GM18517 (cell line): Measurements from ENCODE around the gene HOXC6.

ENCODE experiments used
- ATAC-seq: cut with Tn5 transposase; IDR thresholded peaks from one replicate; pipeline ENCODE4 v1.9.1; 2021; ENCODE audit warnings: mild to moderate bottlenecking, moderate library complexity; ENCODE audit not compliant: unreplicated experiment

The HOXC6 gene

DNA sequence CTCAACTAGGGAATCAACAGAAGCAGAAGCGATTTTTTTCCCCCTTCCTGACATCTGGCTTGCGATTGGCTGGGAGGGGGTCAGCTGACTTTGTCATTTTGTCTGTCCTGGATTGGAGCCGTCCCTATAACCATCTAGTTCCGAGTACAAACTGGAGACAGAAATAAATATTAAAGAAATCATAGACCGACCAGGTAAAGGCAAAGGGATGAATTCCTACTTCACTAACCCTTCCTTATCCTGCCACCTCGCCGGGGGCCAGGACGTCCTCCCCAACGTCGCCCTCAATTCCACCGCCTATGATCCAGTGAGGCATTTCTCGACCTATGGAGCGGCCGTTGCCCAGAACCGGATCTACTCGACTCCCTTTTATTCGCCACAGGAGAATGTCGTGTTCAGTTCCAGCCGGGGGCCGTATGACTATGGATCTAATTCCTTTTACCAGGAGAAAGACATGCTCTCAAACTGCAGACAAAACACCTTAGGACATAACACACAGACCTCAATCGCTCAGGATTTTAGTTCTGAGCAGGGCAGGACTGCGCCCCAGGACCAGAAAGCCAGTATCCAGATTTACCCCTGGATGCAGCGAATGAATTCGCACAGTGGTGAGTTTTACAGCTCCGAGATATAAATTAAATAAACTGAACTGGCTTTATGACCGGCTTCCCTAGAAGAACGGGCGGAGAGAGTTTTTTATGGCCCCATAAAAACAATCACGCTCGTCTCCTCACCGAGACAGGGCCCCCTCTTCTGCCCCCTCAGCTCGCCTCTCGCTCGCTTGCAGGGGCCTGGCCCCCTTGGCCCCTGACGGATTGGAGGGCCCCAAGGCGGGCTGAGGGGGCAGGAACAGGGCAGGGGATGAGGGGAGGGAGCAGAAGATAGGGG lies at the start of gene HOXC6:
Gene HOXC6, plus strand, starts transcription at position 127 of the 888 bp plus-strand sequence. Its CDS starts 82 bp downstream, at position 209.
- no peak for ATAC-seq

DNA sequence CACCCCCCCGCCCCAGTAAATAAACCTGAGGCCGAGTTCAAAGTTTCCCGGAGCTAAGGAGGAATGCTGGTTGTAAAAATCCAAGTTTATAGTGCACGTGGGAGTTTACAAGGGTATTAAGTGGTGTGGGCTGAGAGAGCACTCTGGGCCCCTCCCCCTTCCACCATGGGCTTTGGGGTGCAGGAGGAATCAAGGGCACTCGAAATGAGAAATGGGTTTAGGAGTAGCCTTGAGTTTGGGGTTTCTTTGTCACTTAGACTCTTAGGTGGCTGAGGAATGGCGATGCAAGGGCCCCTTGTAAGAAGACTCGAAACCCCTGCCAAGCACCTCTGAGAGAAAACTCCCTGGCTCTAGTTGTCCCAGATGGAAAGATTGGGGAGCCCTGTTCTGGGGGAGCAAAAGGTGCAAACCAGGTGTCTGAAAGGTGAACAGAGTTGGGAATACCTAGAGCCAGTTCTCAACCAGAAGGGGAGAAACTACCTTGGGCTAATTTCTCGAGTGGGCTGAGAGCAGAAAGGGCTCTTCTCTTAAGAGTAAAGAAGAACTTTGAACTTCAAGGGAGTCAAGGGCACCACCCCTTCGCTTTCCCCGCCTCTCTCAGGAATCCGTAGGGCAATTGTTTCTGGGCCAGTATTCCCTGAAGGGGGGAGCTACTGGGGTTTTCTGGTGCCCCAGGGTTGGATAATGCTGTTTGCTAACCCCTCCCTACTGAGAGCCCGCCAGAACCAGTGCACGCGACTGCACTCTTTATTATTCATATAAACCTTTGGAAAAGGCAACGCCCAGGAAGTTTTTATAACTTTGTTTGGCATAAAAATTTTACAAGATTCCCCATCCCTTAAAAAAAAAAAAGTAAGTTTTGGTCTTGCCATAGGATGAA lies 49.5 kb upstream of the HOXC6 start:
- ATAC-seq = no peak

GRCh38 chr12:53980104-53980801 lies 48.0 kb upstream of the HOXC6 start:
- no peak for ATAC-seq

- ATAC-seq = no peak
These were observed 47.3 kb upstream of the HOXC6 start for GRCh38 chr12:53980802-53981496.

DNA sequence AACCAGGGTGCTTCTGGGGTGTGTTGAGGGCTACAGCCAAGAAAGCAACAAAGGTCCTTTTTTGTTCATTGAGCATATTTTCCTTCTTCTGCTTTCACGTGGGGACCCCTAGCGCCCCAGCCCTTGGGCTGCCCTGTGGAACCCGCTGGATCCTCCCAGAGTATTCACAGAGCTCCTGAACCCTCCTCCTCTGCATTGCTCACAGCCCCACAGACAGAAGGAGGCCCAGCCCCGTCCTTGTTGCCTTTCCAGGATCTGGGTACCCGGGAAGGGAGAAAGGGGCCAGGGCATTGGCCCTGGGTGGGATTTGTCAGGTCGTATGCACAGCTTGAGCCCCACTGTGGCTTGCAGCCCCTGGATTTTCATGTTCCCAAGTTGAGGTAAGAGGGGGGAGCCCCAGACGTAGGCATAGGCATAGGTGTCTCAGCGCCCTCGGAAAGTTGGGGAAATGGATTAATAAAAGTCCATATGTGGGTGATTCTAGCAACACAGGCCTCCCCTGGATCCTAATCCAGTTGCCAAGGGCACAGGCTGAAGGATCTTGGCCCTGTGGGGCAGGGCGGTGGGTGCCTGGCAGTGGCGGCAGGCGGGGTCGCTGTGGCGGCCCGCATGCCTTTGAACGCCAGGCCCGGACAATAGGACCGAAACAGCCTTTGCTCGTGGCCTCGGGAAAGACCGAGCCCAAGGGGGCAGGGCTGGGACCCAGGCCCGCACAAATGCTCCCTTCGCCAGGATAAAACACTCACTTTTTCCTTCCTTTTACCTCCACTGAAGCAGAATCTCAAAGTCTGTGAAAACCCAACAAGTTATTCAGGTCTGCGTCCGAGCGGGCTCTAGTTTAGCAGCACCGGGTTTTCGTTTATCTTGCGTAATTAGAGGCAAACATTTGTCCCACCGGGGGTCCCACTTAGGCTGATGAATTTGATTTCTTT lies 46.3 kb upstream of the HOXC6 start:
- no peak for ATAC-seq

DNA sequence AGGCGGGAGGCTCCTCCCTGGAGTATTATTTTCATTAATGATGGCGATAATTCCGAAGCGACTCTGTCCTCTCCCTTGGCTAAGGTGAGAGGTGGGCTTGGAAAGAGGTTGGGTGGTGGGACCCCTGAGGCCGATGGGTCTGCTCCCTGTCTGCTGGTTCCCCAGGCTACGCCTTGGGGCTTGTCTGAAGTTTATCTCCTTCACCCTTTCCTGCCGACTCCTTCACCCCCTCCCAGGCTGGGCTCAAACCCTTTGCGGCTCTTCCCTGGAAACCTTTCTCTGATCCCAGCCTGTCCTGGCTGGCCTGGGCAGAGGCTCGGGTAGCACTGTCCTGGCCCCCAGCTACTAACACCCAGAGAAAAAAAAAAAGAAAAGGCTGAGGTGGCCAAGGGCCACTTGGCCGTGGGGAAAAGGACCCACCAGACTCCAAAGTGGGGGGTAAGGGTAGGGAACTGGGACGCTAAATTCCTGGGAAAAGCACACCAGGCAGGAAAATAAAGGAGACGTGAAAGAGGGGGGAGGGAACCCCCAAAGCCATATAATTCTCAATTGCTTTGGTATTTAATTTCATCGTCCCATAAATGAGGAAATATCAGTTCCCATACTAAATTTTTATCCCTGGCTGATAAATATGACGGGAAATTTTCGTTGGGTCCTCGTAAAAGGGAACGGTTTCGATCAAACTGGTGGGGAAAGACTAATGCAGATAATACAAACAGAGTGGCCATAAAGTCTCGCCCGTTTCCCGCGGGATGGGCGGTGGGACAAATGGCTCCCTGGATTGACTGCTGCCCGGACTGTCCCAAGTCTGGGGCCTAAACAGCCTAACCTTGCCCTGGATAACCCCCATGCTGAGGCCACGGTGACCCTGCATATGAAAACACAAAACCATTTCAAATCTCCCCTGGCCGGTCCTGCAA lies 45.3 kb upstream of the HOXC6 start:
- no peak for ATAC-seq

DNA sequence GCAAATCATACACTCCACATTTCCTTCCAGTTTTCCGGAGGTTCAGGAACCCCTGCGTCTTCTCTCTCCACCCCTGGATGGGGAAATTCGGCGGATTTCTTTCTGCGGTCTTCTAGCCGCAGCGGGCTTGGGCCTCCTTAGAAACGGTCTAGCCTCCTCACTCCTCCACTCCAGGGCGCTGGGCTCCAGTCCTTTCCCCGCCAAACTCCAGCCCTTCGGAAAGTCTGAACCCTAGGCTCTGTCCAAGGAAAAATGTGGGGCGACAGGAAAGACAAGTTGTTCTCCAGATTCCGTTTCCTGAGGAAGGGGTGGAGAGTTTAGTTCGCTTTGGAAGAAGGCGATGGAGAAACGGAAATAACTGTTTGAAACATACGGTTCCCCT lies 44.7 kb upstream of the HOXC6 start:
- no peak for ATAC-seq

GRCh38 chr12:53983950-53984572 lies 44.2 kb upstream of the HOXC6 start:
- ATAC-seq = no peak

GRCh38 chr12:53984901-53985691 lies 43.1 kb upstream of the HOXC6 start, which contains the start of gene HOXC10:
HOXC10 (plus strand) TSS chr12:53985146; CDS start chr12:53985260, 114 bp downstream.
- ATAC-seq = no peak

DNA sequence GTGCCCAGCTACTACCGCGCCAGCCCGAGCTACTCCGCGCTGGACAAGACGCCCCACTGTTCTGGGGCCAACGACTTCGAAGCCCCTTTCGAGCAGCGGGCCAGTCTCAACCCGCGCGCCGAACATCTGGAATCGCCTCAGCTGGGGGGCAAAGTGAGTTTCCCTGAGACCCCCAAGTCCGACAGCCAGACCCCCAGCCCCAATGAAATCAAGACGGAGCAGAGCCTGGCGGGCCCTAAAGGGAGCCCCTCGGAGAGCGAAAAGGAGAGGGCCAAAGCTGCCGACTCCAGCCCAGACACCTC lies 42.6 kb upstream of the HOXC6 start:
- no peak for ATAC-seq

DNA sequence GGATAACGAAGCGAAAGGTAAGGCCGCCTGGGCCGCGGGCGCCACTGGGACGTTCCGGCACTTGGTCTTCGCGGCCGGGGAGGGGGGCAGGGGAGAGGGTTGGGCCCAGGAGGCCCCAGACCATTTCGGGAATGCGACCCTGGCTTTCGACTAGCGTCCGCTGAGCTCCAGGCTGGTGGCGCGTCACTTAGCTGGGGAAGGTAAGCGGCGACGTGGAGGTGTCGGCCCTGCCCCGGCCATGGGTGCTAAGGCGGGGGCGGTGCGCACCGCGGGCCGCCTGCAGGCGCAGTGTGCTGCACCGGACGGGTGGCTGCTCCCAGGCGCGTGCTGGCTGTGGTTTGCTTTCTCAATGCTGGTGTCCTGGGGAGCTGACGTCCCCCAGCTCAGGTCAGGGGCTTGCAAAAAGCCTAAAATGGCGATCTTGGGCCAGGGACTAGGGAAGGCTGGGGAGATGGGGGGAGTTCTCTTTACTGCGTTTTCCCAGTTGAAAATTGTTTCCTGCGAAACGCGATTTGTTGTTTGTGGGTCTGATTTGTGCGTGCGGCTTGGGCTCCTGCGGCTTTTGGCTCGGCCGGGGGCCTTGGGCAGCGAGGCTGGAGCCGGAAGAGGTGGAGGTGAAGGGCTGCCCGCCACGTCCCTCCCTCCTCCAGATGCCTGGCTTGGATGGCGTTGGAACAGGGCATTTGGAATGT lies 42.1 kb upstream of the HOXC6 start:
- no peak for ATAC-seq

DNA sequence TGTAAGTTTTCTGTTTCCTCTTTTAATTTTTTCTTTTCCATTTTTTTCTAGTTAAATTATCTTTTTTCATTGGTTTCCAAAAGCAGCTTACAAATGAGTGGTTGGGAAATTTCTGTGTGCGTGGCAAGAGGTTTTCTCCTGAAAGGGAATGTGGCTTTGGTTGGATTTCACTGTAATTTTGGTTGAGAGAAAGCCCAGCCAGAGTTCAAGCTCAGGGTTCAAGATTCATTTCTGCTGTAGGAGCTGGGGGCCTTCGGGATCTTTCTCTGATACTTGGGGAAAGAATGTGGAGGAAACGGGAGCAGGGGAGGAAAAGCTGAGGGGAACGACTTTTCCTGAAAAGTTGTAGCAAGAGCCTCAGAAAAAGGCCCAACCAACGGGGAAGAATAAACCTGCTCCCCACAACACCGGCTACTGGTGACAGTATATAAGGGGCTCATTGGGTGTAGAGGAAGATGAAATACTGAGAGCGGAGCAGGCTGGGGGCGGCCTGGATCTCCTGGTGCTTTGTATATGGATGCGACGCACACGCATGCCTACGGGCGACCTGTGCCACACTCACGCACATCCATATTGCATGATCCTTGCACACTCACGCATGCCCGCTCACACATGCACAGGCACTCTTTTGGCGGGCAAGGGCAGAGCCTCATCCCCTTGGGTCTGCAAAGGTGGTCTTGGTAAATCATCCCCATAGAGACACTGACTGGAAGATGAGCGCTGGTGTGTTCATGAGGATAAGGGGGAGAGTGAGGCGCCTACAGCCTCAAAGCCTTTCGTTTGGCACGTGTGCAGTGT lies 41.4 kb upstream of the HOXC6 start:
- no peak for ATAC-seq

DNA sequence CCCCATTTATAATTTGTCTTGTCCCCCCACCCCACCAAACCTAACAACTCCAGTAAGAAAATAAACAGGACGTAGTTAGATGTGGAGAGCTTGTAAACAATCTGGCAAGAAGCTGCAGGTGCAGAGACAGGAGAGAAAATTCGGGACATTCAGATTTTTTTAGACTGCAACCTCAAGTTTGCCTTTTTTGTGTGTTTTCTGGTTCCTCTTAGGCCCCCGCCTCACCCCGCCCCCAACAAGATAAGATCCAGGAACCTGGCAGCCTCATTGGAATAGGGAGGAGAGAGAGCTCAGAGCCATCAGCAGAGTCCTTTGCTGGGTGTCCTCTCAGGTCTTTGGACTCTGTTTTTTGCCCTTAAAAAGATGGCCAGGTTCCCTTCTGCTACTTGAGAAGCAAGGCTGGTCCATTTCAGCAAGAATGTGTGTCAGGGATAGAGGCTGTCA lies 40.4 kb upstream of the HOXC6 start:
- no peak for ATAC-seq

DNA sequence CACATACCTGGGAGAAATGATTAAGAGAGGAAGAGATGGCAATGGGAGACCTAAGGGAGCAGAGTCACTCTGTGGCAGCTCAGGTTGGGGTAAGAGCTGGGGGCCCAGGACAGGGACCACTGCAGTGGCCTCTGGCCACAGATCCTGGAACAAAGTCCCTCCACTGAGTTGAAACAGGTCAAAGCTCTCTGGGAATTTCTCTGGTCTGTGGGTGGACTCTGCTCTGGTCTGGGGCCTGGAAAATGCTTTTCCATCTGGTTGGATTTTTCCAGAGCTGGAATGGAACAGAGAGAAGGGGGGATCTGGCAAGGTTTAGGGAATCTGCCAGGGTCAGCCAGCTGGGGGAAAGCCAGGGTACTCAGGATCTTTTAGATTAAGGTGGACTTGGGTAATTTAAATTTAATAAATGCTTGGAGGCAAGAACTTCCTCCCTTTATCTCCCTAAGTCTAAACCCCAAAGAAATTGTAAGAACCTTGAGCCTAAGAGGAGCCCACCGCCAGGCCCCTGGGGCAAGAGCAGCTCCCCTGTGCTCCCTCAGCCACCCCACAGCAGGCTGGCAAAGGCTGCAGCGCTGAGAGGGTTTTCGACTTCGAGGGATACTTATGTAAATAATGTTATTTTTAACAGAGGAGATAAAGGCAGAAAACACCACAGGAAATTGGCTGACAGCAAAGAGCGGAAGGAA lies 39.6 kb upstream of the HOXC6 start:
- no peak for ATAC-seq
